H1 (cell line): ENCODE results near the gene ARHGEF4. TPM values are rescaled to one million over a fixed set of nuclear protein-coding genes. Genes with fewer than 3 reads are reported as not detected.

Source experiments
- CBX8 ChIP-seq: fragments of 300-800, 300-1000 bp; sonication (generic); IDR thresholded peaks from 2 replicates; pipeline ENCODE4 v1.7.1; 2016; ENCODE audit warnings: low read depth, low read length, borderline replicate concordance
- polyA plus RNA-seq, 7 experiments: library from polyadenylated mRNA; depleted of rRNA in 3 of 7; stranded (reverse) in 5 of 7; unstranded in 2 of 7; fragments of >200 nt in 5 of 7; fragments of 200-250 nt in 2 of 7; gene quantifications; 1 replicate in 5 of 7; 2 replicates in 1 of 7; 4 replicates in 1 of 7; pipeline versions ENCODE4 v1.2.1 to v1.2.3, GENCODE V29; 2011 to 2013; ENCODE audit warnings: missing spikeins in 2 of 7, mixed read lengths in 2 of 7
- total RNA-seq: library from RNA; stranded (reverse); fragmentation: NEBNext Ultra II Directional; extraction: Animal tissue kit (Norgen Biotek cat#: 25700); gene quantifications from 2 replicates; pipeline ENCODE4 v1.2.1, GENCODE V29; 2021

The ARHGEF4 gene
- total and polyA plus RNA-seq, 2 of the 8 experiments (the other 6 are each of a cell fraction or from before 2014, with no cell fraction given) = 10.6 to 14.6 TPM

DNA sequence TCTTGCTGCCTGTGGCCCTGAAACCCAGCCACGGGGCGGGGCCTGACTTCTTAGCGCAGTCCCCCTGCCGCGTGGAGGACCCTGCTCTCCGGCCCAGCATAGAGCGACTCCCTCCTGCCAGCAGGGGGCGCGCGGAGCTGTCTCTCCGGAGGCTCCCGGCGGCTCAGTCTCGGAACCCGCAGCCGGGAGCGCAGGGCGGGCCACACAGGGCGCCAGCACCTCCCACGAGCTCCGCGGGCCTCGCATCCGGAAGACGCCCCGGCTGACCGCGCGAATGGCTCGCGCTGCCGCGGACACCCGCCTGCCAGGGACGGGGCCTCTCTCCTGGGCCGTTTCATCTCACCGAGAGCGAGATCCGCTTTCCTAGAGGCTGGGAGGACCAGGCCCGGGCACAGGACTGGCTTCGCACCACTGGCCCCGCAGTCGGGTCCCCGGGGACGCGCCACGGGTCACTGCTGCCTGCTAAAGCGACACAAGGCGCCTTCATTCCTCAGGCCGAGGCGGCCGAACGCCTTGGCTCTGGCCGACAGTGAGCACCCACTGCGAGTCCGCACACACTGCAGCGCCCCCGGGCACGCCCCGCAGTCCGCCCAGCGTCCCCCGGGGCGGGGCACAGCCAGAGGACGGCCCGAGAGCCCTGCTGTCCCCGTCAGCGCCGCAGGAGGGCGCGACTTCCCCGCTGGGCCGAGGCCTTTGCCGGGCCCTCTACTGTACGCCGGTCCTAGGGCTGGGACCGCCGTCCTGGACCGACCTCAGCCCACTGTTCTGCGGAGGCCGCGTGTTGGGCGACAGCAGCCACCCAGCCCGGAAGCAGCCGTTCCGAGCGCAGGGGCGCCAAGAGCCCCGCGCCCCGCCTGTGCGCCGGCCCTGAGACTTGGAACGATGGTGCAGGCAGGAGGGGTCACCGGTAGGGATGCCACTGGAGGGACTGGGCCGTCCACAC lies 39.0 kb upstream of the ARHGEF4 start (continued):
- no peak for TF ChIP-seq CBX8
- TF ChIP-seq, all 59 proteins: peak for 16
